Caki2 (cell line): Measurements from ENCODE around the gene KIRREL3. TPM values are rescaled to one million over a fixed set of nuclear protein-coding genes. Genes with fewer than 3 reads are reported as not detected.

Experiments used
- DNase-seq: peaks from one replicate; pipeline ENCODE4 v3.0.0-alpha.2; 2015; ENCODE audit warnings: low read depth
- in situ Hi-C: cut with HindIII; loops from 2 replicates; pipeline ENCODE4 v1.10.0; 2016; ENCODE audit warnings: low sequenced_read_pairs, low pct_unique_long_range_greater_than_20kb, mixed read lengths
- total RNA-seq: library from RNA; depleted of rRNA; stranded (reverse); fragments of >200 nt; shearing (Covaris generic); gene quantifications from 2 replicates; pipeline ENCODE4 v1.2.3, GENCODE V29; 2014; ENCODE audit warnings: low replicate concordance

Gene KIRREL3
- total RNA-seq, 1 experiment from 2014 or later: 6.4 TPM

DNA sequence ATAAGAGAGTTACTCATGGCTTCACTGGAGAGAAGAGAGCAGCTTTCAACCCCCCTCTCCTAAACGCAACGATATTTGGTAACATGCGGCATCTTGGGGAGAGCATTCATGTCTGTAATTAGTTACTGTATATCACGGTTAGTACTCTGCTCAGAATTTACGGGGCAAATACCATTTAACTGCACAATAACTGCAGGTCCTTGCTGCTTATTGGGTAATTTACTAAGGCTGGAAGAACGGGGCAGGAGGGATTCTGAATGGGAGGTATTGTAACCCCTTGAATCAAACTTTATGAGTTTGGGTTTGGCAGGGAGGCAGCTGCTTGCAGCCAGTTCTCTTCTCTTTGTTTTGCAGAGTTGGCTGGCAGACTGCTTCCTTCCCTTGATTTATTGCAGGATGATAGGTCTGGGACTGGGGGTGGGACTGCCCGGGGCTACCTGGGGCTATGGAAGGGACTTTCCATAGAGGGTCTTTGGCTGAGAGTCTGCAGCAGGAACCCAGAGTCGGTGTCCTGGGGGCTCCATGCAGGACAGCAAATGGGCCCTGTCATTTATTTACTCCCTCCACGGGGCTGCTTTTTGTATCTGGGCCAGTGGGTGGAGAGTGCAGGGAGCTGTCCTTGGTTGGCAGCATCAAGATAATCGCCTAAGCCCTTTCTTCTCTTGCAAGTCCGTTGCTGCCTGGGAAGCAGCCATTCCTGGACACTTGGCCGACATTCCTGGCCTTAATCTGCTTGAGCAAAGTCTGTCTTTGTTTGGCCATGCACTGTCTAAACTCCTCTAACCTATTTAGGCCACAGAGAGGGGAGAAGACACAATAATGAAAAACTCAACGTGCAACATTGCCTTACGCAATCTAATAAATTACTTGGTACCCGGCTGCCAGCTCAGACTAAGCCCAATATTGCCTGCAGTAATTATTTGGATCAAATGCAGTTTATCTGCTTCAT lies 456.2 kb downstream of the KIRREL3 start:
- no peak for DNase-seq
- in situ Hi-C loops: no loop called here

DNA sequence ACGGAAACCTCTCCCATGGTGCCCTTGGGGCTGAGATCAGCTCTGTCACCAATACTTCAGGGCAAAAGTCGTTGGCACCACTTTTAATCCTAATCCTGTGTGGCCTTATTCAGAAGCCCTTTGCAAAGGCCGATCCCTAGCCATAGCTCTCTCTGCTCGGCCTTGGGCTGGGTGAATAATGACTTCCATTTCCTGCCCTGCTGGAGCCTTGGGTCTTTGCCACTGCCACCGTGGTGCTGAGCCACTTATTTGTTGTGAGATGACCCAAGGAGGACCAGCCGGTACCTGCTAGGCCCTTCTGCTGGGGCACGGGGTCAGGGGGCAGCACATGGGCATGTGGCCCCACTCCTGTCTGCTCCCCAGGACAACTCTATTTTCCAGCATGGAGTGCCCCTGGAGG lies 456.9 kb downstream of the KIRREL3 start:
- in situ Hi-C loops: no loop called here

DNA sequence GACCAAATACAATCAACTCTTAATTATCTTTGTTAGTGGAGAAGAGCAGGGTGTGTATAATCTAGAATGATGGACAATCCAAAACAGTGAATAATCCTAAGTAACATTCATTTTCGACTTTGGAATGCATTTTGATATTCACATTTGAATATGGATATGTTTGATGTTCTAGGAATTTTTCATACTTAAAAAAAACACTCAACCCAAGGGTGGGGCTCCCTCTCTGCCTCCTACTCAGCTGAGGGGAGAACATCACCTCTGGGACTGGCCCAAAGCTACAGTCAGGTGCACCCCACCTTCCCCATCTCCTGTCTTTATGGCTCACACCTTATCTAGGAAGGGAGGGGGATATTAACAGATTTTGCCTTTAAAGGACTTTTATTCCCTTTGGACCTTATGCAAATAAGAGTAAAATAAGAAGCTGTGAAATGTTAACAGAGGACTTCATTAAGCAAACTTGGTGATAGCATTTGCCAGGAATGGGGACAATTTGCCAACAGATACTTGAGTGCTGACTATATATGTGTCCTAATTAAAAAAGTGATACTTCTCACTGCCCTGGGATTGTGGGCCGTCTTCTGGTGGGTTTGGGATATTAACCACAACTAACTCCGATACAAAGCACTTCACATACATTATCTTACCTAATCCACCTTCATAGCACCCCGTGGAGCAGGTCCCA lies 458.1 kb downstream of the KIRREL3 start:
- DNase-seq: no peak
- in situ Hi-C loops: no loop called here

More for the DNA sequence above, 456.9 kb downstream of the KIRREL3 start:
- no peak for DNase-seq

DNA sequence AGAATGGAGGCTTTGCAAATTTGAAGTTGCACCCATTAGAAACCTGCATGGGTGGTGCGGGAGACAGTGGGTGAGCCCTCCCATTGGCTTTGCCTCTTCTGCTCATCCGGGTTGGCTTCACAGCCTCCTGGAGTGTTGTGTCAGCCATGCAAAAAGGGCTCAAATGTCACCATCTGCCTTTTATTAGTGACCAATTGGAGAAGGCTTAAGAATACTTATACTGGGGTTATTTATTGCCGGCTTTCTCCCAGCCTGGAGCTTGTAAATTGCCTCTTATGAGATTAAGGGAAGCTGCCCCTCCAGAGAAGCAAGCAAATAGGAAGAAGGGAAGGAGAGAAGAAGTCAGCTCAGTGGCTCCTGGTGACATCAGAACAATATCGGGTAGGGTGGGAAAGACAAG lies 462.5 kb downstream of the KIRREL3 start:
- in situ Hi-C loops: no loop called here
- no peak for DNase-seq

DNA sequence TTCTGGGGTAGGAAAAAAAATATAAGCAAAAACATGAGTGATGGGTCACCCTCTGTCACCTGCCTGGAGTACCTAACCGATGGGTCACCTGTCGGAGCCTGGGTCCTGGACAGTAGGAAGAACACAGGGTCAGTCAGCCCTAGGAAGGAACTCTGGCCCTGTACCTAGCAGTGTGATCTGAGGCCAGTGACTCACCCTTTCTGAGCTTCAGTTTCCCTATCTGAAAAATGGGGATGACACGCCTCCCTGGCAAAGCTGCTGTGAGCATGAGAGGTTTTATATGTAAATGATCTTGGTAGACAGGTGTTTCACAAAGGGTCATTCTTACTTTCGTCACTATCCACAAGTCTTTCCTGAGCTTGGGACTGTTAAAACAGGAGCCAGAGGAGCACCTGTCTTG lies 463.1 kb downstream of the KIRREL3 start:
- in situ Hi-C loops: no loop called here
- no peak for DNase-seq

DNA sequence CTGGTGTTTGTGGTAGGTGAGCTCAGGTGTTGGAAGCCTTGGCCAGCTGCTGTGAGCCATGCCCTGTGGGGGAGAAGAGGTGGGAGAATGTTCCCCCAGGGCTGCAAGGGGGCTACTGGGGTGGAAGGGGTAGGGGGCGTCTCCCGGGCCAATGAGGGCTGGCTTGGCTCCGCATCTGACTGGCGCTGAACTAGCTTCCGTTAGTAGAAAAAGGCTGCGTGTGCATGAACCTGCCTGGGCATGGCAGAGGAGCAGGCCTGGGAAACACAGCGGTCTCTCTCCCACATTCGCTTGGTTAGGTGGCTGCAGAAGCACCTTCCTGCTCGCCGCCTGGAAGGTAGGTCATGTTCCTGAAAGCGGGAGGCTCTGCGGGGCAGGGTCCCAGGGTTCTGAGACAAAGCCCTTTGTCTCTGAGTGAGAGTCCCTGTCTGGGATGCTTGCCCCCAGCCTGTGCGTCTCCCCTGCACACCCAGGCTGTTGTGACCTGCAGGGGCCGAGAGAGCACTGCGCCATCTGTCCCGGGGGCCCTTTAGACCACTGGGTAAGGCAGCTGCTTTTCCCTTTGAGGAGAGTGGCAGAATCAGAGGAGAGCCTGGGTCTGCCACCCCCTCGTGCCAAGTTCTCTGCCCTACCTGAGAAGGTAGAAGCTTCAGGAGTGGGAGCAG lies 466.3 kb downstream of the KIRREL3 start:
- DNase-seq: no peak
- in situ Hi-C loops: no loop called here

DNA sequence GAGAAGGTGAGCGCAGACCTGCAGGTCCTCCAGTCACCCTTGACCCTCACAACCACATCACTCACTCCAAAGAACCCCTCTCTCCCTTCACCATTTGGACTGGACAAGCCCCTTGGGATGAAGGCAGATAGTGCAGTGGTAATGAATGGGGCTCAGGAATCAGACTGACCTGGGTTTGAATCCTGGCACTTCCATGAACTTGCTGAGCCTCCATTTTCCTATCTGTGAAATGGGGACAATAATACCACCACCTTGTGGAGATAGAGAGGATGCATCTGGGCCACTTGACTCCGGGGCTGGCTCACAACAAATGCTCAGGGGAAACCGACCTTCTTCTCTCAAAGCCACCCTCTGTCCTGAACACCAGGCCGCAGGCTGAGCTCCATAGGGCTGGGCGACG lies 467.0 kb downstream of the KIRREL3 start:
- in situ Hi-C loops: no loop called here
- DNase-seq: no peak

DNA sequence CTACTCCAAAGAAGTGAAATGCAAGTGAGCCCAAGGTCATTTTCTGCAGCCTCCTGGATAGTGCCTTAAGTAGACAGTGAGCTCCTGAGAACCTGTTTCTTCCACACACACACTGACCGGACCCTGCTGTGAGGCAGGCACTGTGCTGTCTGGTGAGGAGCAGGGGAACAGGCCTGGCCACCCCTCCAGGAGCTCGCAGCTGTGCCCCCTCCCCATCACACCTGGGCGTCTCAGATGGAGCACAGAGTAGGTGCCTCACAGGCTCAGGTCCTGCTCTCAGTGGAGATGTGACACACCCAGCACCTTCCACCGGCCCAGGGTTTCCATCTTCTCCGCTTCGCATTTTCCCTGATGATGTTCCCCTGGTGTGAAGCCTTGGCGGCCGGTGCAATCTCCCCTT lies 470.2 kb downstream of the KIRREL3 start:
- in situ Hi-C loops: no loop called here
- DNase-seq: no peak

DNA sequence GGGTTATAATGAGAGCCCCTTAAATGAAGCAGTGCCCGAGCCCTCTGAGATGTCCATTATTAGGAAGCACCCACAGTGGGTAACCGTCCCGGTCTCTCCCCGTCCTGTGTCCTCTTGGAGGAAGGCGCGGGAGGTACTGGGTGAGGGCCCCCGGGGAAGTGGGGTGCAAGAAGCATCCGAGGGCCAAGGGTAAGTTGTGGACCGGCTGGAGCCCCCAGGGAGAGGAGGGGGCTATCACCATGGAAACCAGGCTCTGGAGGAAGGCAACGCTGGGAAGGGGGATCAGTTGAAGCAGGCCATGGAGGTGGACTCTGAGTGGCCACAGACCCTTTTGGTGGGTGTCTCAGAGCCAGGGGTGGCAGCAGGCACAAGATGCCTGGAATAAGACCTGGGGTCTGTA lies 471.5 kb downstream of the KIRREL3 start:
- in situ Hi-C loops: no loop called here
- no peak for DNase-seq

DNA sequence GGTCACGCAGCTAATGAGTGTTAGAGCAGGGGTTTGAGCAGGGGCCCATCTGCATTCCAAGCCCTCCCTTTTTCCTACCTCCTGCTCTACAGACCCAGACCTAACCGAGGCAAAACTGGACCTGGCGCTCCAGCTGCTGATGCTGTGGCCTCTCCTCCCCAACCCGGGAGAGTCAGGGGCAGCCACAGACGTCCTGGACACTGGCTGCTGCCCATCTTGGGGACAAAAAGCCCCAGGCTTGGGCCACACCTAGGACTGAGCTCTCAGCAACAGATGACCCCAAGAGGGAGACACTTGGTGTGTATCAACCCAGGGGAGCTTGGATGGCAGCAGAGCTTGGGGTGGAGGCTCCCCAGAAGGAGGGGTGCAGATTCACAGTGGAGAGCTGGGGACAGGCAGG lies 472.5 kb downstream of the KIRREL3 start:
- in situ Hi-C loops: no loop called here
- no peak for DNase-seq

DNA sequence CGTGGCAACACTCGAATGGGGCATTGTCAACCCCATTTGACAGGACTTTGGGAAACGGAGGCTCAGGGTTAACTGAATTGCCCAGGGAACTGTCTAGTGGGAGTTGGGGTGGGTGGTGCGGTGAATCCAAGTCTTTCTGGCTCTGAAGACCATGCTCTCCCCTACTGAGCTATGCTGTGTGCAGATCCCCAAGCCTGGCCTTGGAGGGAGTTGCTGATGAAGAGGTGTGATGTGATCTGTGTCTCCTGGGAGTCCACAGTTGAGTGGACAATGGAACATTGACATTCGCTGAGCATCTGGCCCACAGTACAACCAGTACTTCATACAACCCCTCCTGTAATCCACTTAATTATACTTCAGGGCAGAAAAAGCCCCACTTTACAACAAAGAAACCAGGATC lies 472.9 kb downstream of the KIRREL3 start:
- in situ Hi-C loops: no loop called here
- DNase-seq: no peak

DNA sequence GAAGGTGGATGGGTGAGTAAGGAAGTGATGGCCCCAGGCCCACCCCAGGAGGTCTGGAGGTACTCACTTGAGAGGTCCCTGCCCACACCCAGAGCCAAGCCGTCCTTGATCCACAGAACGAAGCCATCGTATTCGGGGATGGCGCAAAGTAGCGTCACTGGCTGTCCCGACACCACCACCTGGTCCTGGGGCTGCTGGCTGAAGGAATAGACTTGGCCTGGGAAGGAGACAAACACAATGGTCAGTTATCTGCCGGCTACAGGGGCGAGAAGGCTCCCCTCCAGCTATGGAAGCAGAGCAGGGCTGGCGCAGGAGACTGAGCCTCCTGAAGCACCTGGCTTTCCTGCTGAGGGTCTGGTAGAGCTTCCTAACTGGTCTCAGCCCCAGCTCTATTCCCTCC lies 474.1 kb downstream of the KIRREL3 start:
- in situ Hi-C loops: no loop called here

DNA sequence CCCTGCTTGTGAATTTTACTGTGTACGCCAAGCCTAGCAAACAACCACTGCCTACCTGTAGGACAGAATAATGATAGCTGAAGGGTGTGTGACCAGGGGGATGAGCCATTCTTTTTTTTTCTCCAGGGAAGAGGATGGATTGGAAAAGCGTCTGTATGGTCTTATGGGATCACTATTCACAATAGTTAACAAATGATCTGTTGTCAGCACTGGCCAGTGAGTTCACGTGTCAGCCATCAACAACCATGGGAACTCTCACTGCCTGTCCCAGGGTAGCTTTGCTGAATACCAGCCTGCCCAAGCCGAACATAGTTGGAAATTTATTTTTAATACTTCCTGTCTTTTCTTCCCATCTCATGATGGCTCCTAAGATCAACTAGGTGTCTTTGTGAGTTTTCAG lies 474.9 kb downstream of the KIRREL3 start:
- DNase-seq: no peak
- in situ Hi-C loops: no loop called here

More for the DNA sequence above, 474.1 kb downstream of the KIRREL3 start:
- DNase-seq: no peak

DNA sequence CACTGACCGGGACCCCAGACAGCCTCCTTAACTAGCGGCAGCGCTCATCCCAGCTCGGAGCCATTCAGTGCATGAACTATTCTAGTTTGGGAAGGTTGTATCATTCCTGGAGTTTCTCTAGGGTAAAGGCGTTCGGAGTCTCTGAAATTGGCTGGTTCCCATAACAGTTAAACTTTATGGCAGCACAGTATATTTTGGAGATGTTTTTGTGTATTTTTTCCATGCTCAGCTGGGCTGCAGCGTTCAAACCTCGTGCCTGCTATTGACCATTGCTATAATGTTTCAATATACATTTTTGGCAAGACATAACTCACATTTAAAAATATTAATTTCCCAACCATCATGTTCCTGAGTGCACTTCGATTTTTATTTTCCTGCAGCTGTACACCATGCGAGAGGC lies 475.4 kb downstream of the KIRREL3 start:
- in situ Hi-C loops: no loop called here
- DNase-seq: no peak

DNA sequence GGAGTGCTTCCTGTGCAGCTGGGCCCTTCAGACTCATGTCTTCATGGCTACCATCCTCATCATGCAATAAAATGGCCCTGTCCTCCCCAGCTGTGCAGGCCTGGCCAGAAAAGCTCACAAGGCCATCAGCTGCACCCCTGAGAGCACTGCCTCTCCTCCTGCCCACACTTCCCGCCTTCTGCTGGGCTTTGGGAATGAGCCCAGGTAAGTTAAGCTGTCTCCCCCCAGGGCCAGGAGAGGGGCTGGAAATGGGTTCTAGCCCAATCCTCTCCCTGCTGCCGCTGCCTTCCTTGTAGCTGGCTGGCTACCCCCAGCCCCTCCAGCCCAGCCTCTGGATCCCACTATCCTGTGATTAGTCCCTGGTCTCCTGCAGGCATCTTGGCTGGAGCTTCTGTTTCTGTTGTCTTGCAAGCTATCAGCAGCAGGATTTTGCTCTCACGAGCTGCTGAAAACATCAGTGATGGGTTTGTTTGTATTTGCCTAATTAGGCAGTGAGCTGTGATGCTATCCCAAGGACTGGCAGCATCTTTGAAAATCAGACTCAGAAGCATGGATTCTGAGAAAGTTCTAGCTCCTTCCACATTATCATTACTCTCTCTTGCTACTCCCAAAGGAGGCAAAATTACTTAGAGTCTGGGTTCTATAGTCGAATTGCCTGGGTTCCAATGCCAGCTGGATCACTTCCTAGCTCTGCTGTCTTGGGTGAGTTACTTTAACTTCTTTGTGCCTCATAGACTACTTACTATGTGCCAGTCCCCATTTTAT lies 476.9 kb downstream of the KIRREL3 start:
- in situ Hi-C loops: no loop called here
- no peak for DNase-seq

DNA sequence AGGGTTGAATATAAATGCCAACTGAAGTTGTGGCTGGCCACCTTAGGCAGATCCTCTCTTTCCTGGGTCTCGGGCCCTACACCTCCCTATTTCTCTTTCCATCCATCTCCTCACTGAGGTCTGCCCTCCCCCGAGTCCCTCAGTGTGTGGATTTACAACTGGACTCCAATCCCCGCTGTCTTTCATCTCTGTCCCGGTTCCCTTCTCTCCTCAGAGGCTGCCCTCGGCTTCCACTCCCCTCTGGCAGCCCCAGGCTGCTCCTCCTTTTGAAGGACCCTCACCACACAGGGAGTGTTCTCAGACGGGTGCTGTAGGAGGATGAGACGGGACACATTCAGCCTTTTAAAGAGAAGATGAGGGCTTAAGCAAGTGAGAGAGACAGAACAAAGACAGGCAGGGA lies 478.0 kb downstream of the KIRREL3 start:
- DNase-seq: no peak
- in situ Hi-C loops: no loop called here

DNA sequence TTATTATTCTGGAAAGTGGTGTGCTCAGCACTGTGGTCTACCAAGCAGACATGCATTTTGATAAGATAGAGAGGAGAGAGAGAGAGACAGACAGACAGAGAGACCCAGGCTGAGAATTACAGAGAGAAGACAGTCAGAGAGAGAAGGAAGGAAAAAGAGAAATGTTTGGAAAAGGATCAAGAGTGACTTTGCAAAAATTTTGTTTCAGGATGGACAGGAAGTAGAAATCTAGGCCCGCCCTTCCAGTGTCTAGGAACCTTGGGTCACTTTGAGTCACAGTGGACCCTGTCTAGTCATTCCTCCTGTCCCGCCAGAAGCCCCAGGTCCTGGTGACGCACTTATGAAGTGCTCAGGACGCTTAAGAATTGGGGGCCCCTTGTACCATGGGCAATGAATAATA lies 478.4 kb downstream of the KIRREL3 start:
- DNase-seq: no peak
- in situ Hi-C loops: no loop called here

DNA sequence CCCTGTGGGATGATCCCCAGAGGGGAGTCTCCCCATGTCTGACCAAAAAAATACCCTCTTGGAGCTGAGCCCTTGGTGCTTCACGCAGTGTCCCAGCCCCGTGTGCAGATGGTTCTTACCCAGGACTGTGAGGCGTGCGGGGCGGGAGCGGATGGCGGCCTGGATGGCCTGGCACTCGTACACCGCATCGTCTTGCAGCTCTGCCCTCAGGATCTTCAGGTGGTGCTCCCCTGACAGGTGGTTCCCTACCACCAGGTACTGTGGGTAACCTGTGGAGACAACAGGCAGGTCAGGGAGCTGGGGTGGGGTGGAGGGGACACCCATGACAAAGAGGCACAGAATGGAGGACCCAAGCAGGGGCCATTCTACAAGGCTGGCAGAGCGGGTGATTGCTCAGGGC lies 479.4 kb downstream of the KIRREL3 start:
- no peak for DNase-seq

More for the DNA sequence above, 479.4 kb downstream of the KIRREL3 start:
- in situ Hi-C loops: no loop called here
